Endothelial cell (in vitro differentiated cells): ENCODE results near the gene TMIGD3. TPM values are rescaled to one million over a fixed set of nuclear protein-coding genes. Genes with fewer than 3 reads are reported as not detected.
"Not testable (repeated sequence)": the region's sequence is repeated elsewhere in the genome, so short reads cannot be mapped to it uniquely, and the experiment has no call there.

Experiments used
- DNase-seq: peaks from one replicate; pipeline ENCODE4 v3.0.0; 2021; ENCODE audit warnings: low spot score
- H3K27ac Mint-ChIP-seq: one replicate; pipeline ENCODE4 v1.8.0; 2021; ENCODE audit warnings: mixed read lengths, inconsistent platforms; ENCODE audit not compliant: unreplicated experiment
- H3K27me3 Mint-ChIP-seq: one replicate; pipeline ENCODE4 v1.8.0; 2021; ENCODE audit warnings: mild to moderate bottlenecking, moderate library complexity, mixed read lengths, inconsistent platforms; ENCODE audit not compliant: unreplicated experiment
- H3K36me3 Mint-ChIP-seq: one replicate; pipeline ENCODE4 v1.8.0; 2021; ENCODE audit warnings: mild to moderate bottlenecking, low read depth, mixed read lengths, inconsistent platforms; ENCODE audit not compliant: unreplicated experiment
- H3K4me1 Mint-ChIP-seq: one replicate; pipeline ENCODE4 v1.8.0; 2021; ENCODE audit warnings: mild to moderate bottlenecking, mixed read lengths, inconsistent platforms; ENCODE audit not compliant: unreplicated experiment
- H3K4me3 Mint-ChIP-seq: one replicate; pipeline ENCODE4 v1.8.0; 2021; ENCODE audit warnings: mild to moderate bottlenecking, mixed read lengths, inconsistent platforms; ENCODE audit not compliant: unreplicated experiment
- H3K9me3 Mint-ChIP-seq: one replicate; pipeline ENCODE4 v1.8.0; 2021; ENCODE audit warnings: mixed read lengths, inconsistent platforms; ENCODE audit not compliant: unreplicated experiment
- long read RNA-seq: library from polyadenylated mRNA; unstranded; transcript quantifications from one replicate; pipeline ENCODE4 v2.0.0, GENCODE V29; 2020; ENCODE audit not compliant: unreplicated experiment
- total RNA-seq: library from RNA; stranded (reverse); fragmentation: NEBNext Ultra II Directional; extraction: Animal tissue kit (Norgen Biotek cat#: 25700); gene quantifications from one replicate; pipeline ENCODE4 v1.2.1, GENCODE V29; 2021; ENCODE audit not compliant: unreplicated experiment
- TF ChIP-seq, protein P1 (sequence below): fragments of 200-600 bp; sonication (generic); IDR thresholded peaks from one replicate; pipeline ENCODE4 v1.5.0; 2021; ENCODE audit warnings: antibody characterized with exemption; ENCODE audit not compliant: unreplicated experiment

The TMIGD3 gene
- 1.1 TPM for total RNA-seq
- long read RNA-seq = 0 reads

GRCh38 chr1:111503585-111504060 lies at the start of gene TMIGD3, which contains the start of gene ADORA3:
Gene TMIGD3, minus strand, starts transcription at chr1:111503633. Its CDS starts 279 bp downstream, at chr1:111503354.
Gene ADORA3, minus strand, starts transcription at chr1:111503633. Its CDS starts 279 bp downstream, at chr1:111503354.
- DNase-seq = no peak
- TF ChIP-seq, protein P1, sequence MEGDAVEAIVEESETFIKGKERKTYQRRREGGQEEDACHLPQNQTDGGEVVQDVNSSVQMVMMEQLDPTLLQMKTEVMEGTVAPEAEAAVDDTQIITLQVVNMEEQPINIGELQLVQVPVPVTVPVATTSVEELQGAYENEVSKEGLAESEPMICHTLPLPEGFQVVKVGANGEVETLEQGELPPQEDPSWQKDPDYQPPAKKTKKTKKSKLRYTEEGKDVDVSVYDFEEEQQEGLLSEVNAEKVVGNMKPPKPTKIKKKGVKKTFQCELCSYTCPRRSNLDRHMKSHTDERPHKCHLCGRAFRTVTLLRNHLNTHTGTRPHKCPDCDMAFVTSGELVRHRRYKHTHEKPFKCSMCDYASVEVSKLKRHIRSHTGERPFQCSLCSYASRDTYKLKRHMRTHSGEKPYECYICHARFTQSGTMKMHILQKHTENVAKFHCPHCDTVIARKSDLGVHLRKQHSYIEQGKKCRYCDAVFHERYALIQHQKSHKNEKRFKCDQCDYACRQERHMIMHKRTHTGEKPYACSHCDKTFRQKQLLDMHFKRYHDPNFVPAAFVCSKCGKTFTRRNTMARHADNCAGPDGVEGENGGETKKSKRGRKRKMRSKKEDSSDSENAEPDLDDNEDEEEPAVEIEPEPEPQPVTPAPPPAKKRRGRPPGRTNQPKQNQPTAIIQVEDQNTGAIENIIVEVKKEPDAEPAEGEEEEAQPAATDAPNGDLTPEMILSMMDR = no peak
- H3K4me1 Mint-ChIP-seq = peaks cover 5% of the 10 kb centered on the region
- H3K4me3 Mint-ChIP-seq = no peak within 1 kb of the TSS
- H3K36me3 Mint-ChIP-seq = peaks cover 3% of the 10 kb centered on the region
- no peak within 1 kb of the TSS for H3K27ac Mint-ChIP-seq
- H3K9me3 Mint-ChIP-seq = no peaks in the 10 kb centered on the region
- no peaks in the 10 kb centered on the region for H3K27me3 Mint-ChIP-seq

DNA sequence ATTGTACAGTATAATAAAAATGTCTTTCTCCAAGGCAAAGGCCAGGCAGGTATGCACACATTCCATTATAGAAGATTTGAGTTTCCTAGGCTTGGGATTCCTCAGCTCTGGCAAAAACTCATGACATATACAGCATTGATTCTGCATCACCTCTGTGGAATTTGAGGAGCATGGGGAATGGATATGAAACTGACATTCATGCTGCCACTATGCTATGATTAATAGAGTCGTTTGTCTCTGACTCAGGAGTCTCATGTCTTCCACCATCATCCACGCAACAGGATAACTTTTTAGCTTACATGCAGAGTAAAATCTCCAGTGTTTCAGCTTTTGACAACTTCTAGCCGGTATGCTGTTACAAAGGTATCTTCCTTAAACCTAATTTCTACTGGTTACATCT lies 49.8 kb upstream of the TMIGD3 start:
- Mint-ChIP-seq H3K4me1 (no peaks in the 10 kb centered on the region), H3K27me3 (no peaks in the 10 kb centered on the region), H3K9me3 (no peaks in the 10 kb centered on the region), H3K4me3 (no peak overlapping the region), H3K27ac (no peak overlapping the region), H3K36me3 (no peaks in the 10 kb centered on the region)
- DNase-seq = no peak
- TF ChIP-seq, protein P1 = no peak

GRCh38 chr1:111552587-111552986 lies 49.2 kb upstream of the TMIGD3 start:
- Mint-ChIP-seq H3K4me3 (no peak overlapping the region), H3K9me3 (no peaks in the 10 kb centered on the region), H3K4me1 (no peaks in the 10 kb centered on the region), H3K27ac (no peak overlapping the region), H3K36me3 (no peaks in the 10 kb centered on the region), H3K27me3 (no peaks in the 10 kb centered on the region)
- TF ChIP-seq, protein P1 = no peak
- DNase-seq = no peak

DNA sequence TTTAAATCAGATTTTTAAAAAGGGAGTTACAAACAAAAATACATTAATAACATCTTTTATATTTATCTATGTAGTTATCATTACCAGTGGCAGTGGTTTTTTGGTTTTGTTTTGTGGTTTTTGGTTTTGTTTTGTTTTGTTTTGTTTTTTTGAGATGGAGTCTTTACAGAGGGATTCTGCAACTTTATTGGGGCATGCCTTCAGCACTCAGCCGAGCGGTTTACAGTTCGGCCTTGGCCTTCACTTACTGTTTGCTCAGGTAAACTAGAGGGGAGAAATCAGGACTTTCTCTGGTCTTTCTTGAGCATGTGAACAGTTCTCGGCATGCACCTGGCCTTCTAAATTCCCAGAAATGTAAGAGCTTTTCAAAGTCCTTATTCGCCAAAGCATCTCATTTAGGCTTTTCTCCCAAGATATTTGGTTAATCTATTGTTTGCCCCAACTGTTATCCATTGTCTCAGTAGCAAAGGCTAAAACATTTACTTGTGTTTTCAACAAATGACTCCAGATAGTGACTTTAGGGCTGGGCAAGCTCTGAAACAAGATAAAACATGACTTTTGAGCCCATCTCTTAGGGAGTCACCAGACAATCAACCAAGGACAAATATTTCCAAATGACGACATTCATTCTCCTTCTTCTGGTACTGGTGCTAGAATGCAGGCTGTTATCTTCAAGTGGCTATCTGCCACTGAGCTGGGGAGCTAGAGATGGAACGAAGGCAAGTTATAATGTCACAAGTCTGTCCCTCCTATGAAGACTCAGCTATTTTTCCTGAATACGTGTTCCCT lies 48.4 kb upstream of the TMIGD3 start:
- no peak overlapping the region for H3K4me3 Mint-ChIP-seq
- no peak for DNase-seq
- no peaks in the 10 kb centered on the region for H3K27me3 Mint-ChIP-seq
- TF ChIP-seq, protein P1 = no peak
- H3K36me3 Mint-ChIP-seq = no peaks in the 10 kb centered on the region
- H3K4me1 Mint-ChIP-seq = no peaks in the 10 kb centered on the region
- H3K27ac Mint-ChIP-seq = no peak overlapping the region
- H3K9me3 Mint-ChIP-seq = no peaks in the 10 kb centered on the region

- not testable (repeated sequence) for H3K27ac Mint-ChIP-seq, DNase-seq, H3K4me1 Mint-ChIP-seq, H3K27me3 Mint-ChIP-seq, H3K36me3 Mint-ChIP-seq, H3K9me3 Mint-ChIP-seq, H3K4me3 Mint-ChIP-seq
Measured at GRCh38 chr1:111547786-111548185, 44.4 kb upstream of the TMIGD3 start.
